A549 (cell line): ENCODE data around the gene LDLRAP1. TPM values are rescaled to one million over a fixed set of nuclear protein-coding genes. Genes with fewer than 3 reads are reported as not detected.

Experiments
- ATAC-seq, 2 experiments: fragments of 200-7000 bp in 1 of 2; fragments of >200 bp in 1 of 2; cut with Nextera tagmentation in 1 of 2; cut with Tn5 transposase in 1 of 2; 3 replicates each; pipeline versions ENCODE4 v1.8.0 to v1.9.1; 2018 to 2020; ENCODE audit warnings: mild to moderate bottlenecking in 1 of 2, moderate library complexity in 1 of 2
- CTCF ChIA-PET: fragments of 300-600 bp; sonication (Branson Sonifier 250); formaldehyde crosslinking; extraction: SDS; loops from one replicate; lab custom pipeline; 2021; ENCODE audit warnings: antibody characterized with exemption, inconsistent platforms; lab: Yijun Ruan, JAX
- POLR2A ChIA-PET: fragments of 350-600 bp; formaldehyde crosslinking; extraction: SDS; loops from one replicate; lab custom pipeline; 2021; ENCODE audit warnings: antibody characterized with exemption, inconsistent platforms; lab: Yijun Ruan, JAX
- DNase-seq, 2 experiments: peaks; one replicate each; pipeline versions ENCODE4 v3.0.0 to v3.0.0-alpha.2; 2011 to 2016; ENCODE audit warnings: low read depth in 1 of 2, low spot score in 1 of 2
- FAIRE-seq: peaks from 2 replicates; lab custom pipeline; 2011; peaks lifted over from hg19 to GRCh38; lab: Jason Lieb, UNC
- H3K27ac ChIP-seq, 2 experiments: fragments of >200 bp; sonication (Bioruptor Twin); formaldehyde crosslinking; 3 replicates each; pipeline ENCODE4 v1.5.1; 2016 to 2017
- H3K4me1 ChIP-seq: fragments of >200 bp; sonication (Bioruptor Twin); formaldehyde crosslinking; 3 replicates; pipeline ENCODE4 v1.6.1; 2016
- H3K4me2 ChIP-seq: fragments of >200 bp; sonication (Bioruptor Twin); formaldehyde crosslinking; 3 replicates; pipeline ENCODE4 v1.6.1; 2016
- H3K4me3 ChIP-seq: fragments of >200 bp; sonication (Bioruptor Twin); formaldehyde crosslinking; 3 replicates; pipeline ENCODE4 v1.5.1; 2016
- H3K9me3 ChIP-seq: fragments of >200 bp; sonication (Bioruptor Twin); formaldehyde crosslinking; 3 replicates; pipeline ENCODE4 v1.6.1; 2016
- CBX2 ChIP-seq: fragments of 200-600 bp; sonication (generic); IDR thresholded peaks from 2 replicates; pipeline ENCODE4 v1.6.1; 2016; ENCODE audit warnings: low read depth, mild to moderate bottlenecking, borderline replicate concordance
- CBX8 ChIP-seq: fragments of 200-600 bp; sonication (generic); IDR thresholded peaks from 2 replicates; pipeline ENCODE4 v1.6.1; 2016
- CHD2 ChIP-seq: fragments of 150-350 bp; IDR thresholded peaks from 2 replicates; pipeline ENCODE4 v1.6.1; 2014; ENCODE audit warnings: low read length; ENCODE audit not compliant: partially characterized antibody
- CHD4 ChIP-seq: fragments of 200-600 bp; sonication (generic); IDR thresholded peaks from 2 replicates; pipeline ENCODE4 v1.6.1; 2016; ENCODE audit warnings: antibody characterized with exemption, mild to moderate bottlenecking, borderline replicate concordance
- EP300 ChIP-seq, 2 experiments: fragments of >200 bp; sonication (Bioruptor Twin); formaldehyde crosslinking; IDR thresholded peaks; 2 replicates in 1 of 2; 3 replicates in 1 of 2; pipeline ENCODE4 v1.6.1; 2016 to 2017
- FOSL2 ChIP-seq, 2 experiments: fragments of 450-650 bp in 1 of 2; fragments of >200 bp in 1 of 2; sonication (Bioruptor Twin) in 1 of 2; formaldehyde crosslinking; IDR thresholded peaks; 2 replicates each; pipeline versions ENCODE4 v1.5.0 to v1.6.1; 2016 to 2020; ENCODE audit warnings: mild to moderate bottlenecking in 1 of 2, moderate library complexity in 1 of 2
- FOXS1 ChIP-seq: fragments of 250-450 bp; sonication (Bioruptor Pico); IDR thresholded peaks from 2 replicates; pipeline ENCODE4 v1.5.0; 2020; ENCODE audit warnings: mild to moderate bottlenecking, moderate library complexity
- HDAC2 ChIP-seq: fragments of 200-600 bp; sonication (generic); IDR thresholded peaks from 2 replicates; pipeline ENCODE4 v1.6.1; 2016
- HOXA7 ChIP-seq: fragments of 250-450 bp; sonication (Bioruptor Pico); IDR thresholded peaks from 2 replicates; pipeline ENCODE4 v1.5.0; 2020; ENCODE audit warnings: mild to moderate bottlenecking, moderate library complexity
- NR3C1 ChIP-seq: fragments of >200 bp; sonication (Bioruptor Twin); formaldehyde crosslinking; IDR thresholded peaks from 3 replicates; pipeline ENCODE4 v1.6.1; 2017
- PHF8 ChIP-seq: fragments of 200-600 bp; sonication (generic); IDR thresholded peaks from 2 replicates; pipeline ENCODE4 v1.6.1; 2016; ENCODE audit warnings: low read depth, mild to moderate bottlenecking, antibody characterized with exemption, moderate library complexity, borderline replicate concordance
- POLR2A ChIP-seq: IDR thresholded peaks from 2 replicates; pipeline ENCODE4 v1.6.1; 2012; ENCODE audit warnings: mild to moderate bottlenecking, low read length
- RAD21 ChIP-seq, 2 experiments: fragments of >200 bp in 1 of 2; sonication (Bioruptor Twin) in 1 of 2; formaldehyde crosslinking in 1 of 2; IDR thresholded peaks in 1 of 2; conservative IDR thresholded peaks in 1 of 2; 2 replicates in 1 of 2; 3 replicates in 1 of 2; pipeline ENCODE4 v1.6.1; 2012 to 2018; ENCODE audit warnings: inconsistent platforms in 1 of 2
- SMC3 ChIP-seq: fragments of >200 bp; sonication (Bioruptor Twin); formaldehyde crosslinking; IDR thresholded peaks from 3 replicates; pipeline ENCODE4 v1.6.1; 2018; ENCODE audit warnings: inconsistent platforms
- SREBF2 ChIP-seq: fragments of 450-650 bp; IDR thresholded peaks from 2 replicates; pipeline ENCODE4 v1.6.1; 2014; ENCODE audit warnings: mild to moderate bottlenecking, moderate library complexity
- TFCP2L1 ChIP-seq: fragments of 250-450 bp; sonication (Bioruptor Pico); IDR thresholded peaks from 2 replicates; pipeline ENCODE4 v1.5.0; 2021; ENCODE audit warnings: mild to moderate bottlenecking
- TP53 ChIP-seq: fragments of 250-450 bp; sonication (Bioruptor Pico); IDR thresholded peaks from 2 replicates; pipeline ENCODE4 v1.5.0; 2021; ENCODE audit warnings: mild to moderate bottlenecking, moderate library complexity
- ZC3H11A ChIP-seq: fragments of 450-650 bp; IDR thresholded peaks from 2 replicates; pipeline ENCODE4 v1.6.1; 2014; ENCODE audit warnings: antibody characterized with exemption, mild to moderate bottlenecking
- ZNF302 ChIP-seq: fragments of 250-450 bp; sonication (Bioruptor Pico); IDR thresholded peaks from 2 replicates; pipeline ENCODE4 v1.9.0; 2021; ENCODE audit warnings: inconsistent platforms, mild to moderate bottlenecking, moderate library complexity
- WGBS: methylation state at CpG from one replicate; pipeline ENCODE4 v1.1.6; 2017; ENCODE audit errors: missing lambda C conversion rate; 5-methylcytosine and 5-hydroxymethylcytosine counted together
- polyA plus RNA-seq, 4 experiments: library from polyadenylated mRNA; depleted of rRNA in 3 of 4; stranded (reverse); fragments of >200 nt; fragmentation: RNase III in 1 of 4; extraction: RNeasy Plus Mini Kit Qiagen cat#74134 plus additional on column Dnase treatment in 1 of 4; gene quantifications; 2 replicates in 3 of 4; 3 replicates in 1 of 4; pipeline ENCODE4 v1.2.3, GENCODE V29; 2011 to 2017
- TF ChIP-seq, protein P1 (sequence below): fragments of >200 bp; sonication (Bioruptor Twin); formaldehyde crosslinking; IDR thresholded peaks from 3 replicates; pipeline ENCODE4 v1.6.1; 2016
- TF ChIP-seq, protein P2 (sequence below): fragments of 250-450 bp; sonication (Bioruptor Pico); IDR thresholded peaks from 2 replicates; pipeline ENCODE4 v1.5.0; 2020; ENCODE audit warnings: low read depth, mild to moderate bottlenecking, moderate library complexity
- TF ChIP-seq, protein P3 (sequence below): IDR thresholded peaks from 2 replicates; pipeline ENCODE4 v1.6.1; 2012
- TF ChIP-seq, protein P4 (sequence below): fragments of >200 bp; sonication (Bioruptor Twin); formaldehyde crosslinking; IDR thresholded peaks from 3 replicates; pipeline ENCODE4 v1.5.1; 2016
- TF ChIP-seq, protein P5 (sequence below): IDR thresholded peaks from 2 replicates; pipeline ENCODE4 v1.6.1; 2012; ENCODE audit warnings: low read depth, borderline replicate concordance

LDLRAP1 gene
- polyA plus RNA-seq, 2 of the 4 experiments (the other 2 are of a cell fraction), result 7.9 to 10.1 TPM

DNA sequence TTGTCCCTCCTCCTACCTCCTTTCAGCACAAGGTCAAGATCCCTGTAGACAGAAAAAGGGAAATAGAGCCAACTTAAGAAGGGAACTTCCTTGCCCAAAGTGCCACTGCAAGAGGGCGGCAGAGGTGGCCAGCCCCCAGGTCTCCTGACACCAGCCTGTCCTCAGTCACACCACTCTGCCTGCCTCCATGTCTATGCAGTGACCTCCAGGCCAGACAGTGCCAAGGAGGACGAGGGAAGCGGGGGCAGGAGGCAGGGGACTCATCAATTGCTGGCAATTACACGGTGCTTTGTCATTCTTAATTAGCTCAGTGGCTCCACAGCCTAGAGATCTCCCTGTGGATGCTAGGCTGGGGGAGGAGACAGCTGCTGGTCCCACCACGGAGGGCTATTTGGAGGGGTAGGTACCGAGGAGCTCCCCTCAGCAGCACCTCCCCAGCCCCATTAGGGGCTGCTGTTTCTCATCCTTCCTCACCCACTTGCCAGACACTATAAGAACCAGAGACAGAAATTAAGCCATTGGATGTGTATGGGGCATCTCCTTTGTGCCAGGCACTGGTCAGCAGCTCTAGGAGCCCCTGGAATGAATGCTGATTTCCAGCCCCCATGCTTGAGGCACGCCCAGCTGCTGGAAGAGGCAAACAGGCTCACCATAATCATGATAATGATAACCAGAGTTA lies 6.1 kb upstream of the LDLRAP1 start (continued):
- TF ChIP-seq TFCP2L1 (CRISPR knock-in tag), result no peak
- TF ChIP-seq, protein P1, sequence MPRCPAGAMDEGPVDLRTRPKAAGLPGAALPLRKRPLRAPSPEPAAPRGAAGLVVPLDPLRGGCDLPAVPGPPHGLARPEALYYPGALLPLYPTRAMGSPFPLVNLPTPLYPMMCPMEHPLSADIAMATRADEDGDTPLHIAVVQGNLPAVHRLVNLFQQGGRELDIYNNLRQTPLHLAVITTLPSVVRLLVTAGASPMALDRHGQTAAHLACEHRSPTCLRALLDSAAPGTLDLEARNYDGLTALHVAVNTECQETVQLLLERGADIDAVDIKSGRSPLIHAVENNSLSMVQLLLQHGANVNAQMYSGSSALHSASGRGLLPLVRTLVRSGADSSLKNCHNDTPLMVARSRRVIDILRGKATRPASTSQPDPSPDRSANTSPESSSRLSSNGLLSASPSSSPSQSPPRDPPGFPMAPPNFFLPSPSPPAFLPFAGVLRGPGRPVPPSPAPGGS, result no peak
- TF ChIP-seq FOXS1 (CRISPR knock-in tag), result no peak
- TF ChIP-seq HDAC2, result no peak
- TF ChIP-seq, all 56 proteins: peak for 0

DNA sequence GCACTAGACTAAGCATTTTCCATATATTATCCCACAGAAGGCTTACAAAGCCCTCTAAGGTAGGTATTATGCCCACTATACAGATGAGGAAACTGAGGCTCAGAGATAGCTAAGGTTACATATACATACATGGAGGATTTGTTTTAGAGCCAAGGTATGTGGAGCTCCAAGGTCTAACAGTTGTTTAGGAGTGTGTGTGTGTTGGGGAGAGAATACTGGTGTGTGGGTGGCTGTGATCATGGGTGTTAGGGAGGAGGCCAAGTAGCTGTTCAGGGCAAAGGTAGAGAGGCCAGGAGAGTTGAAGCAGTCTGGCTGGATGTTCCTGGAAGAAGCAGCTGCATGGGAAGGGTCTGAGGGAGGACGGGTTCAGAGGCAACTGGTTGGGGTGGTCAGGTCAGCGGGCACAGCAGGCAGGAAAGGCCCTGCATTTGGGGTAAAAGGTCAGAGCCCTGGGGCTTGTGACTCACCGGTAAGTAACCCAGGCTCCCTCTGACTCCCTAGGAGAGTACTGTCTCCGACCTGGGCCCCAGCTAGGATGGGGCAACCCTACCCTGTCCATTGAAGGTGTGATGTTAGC lies 5.1 kb upstream of the LDLRAP1 start:
- FAIRE-seq, result no peak
- H3K9me3 ChIP-seq, result no peaks in the 10 kb centered on the region
- peak overlapping the region in 1 of 2 experiments; percentile 64; a peak in 2 of 6 replicates for H3K27ac ChIP-seq
- peaks cover 10% of the 10 kb centered on the region for H3K4me1 ChIP-seq
- peak overlapping the region; percentile 43; the same call in 2 of the 3 replicates for H3K4me2 ChIP-seq
- ChIA-PET POLR2A (no interaction called here), CTCF (interaction anchor here (0.8 to 4.6 kb wide), 3 partner anchors 18 to 52 kb away, joined by 3 to 20 read pairs (median 6); no protein-coding TSS in a partner anchor)
- no peak overlapping the region for H3K4me3 ChIP-seq
- DNase-seq, result peak; percentile 32 to 45
- TF ChIP-seq FOSL2 (IDR thresholded peaks at IDR 0.05) (no peak), FOSL2 (CRISPR knock-in tag; IDR thresholded peaks at IDR 0.05) (peak; percentile 44), SREBF2 (no peak), ZNF302 (CRISPR knock-in tag) (no peak), NR3C1 (no peak)
- TF ChIP-seq, protein P2, sequence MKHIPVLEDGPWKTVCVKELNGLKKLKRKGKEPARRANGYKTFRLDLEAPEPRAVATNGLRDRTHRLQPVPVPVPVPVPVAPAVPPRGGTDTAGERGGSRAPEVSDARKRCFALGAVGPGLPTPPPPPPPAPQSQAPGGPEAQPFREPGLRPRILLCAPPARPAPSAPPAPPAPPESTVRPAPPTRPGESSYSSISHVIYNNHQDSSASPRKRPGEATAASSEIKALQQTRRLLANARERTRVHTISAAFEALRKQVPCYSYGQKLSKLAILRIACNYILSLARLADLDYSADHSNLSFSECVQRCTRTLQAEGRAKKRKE, result no peak
- peak; percentile 41 to 73; a peak in 3 of 6 replicates for ATAC-seq
- 3% methylated on average over 4 of the region's 4 CpGs for WGBS

DNA sequence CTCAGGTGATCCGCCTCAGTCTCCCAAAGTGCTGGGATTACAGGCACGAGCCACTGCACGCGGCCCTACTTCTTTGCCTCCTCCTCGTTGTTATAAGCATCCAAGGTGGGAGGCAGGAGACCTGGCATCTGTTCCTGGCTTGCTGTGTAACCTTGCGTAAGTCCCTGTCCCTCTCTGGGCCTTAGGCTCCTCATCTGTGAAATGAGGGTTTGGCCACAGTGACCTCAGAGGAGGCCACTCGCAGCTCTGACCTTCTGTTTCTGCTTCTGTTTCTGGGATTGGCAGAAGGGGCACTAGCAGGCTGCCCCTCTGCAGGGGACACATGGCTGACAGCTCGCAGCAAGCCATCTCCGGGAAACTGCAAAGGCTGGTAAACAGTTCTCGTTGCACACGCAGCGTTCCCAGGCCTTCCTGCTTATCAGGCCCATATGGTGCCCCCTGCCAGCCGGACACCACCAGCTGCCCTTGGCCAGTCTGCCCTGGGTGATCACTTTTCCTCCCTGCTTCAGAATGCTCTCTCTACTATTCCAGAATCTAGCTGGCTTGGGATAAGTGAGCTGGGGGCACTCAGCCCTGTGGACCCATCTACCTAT lies 2.6 kb upstream of the LDLRAP1 start:
- Histone ChIP-seq H3K9me3 (no peaks in the 10 kb centered on the region), H3K27ac (0 out of 6 replicates have a peak overlapping the region, but pooled peaks of 1 of the 2 experiments have one; percentile 3), H3K4me3 (no peak overlapping the region), H3K4me2 (no peak overlapping the region), H3K4me1 (peaks cover 19% of the 10 kb centered on the region)
- 92% methylated on average over 13 of the region's 13 CpGs for WGBS
- no peak for FAIRE-seq
- ChIA-PET POLR2A (no interaction called here), CTCF (interaction anchor here (1.3 to 4.6 kb wide), 2 partner anchors 20 to 247 kb away, joined by 4 to 20 read pairs; no protein-coding TSS in a partner anchor)
- TF ChIP-seq ZC3H11A (no peak), EP300 (IDR thresholded peaks at IDR 0.05) (no peak), SMC3 (no peak), POLR2A (no peak), PHF8 (no peak), CBX2 (no peak), NR3C1 (no peak), CHD2 (no peak), RAD21 (conservative IDR thresholded peaks at IDR 0.05 in 1 of 2, IDR thresholded peaks at IDR 0.05 in 1 of 2) (no peak), HOXA7 (no peak), CHD4 (no peak), TP53 (no peak), CBX8 (no peak)
- TF ChIP-seq, protein P3, sequence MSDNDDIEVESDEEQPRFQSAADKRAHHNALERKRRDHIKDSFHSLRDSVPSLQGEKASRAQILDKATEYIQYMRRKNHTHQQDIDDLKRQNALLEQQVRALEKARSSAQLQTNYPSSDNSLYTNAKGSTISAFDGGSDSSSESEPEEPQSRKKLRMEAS, result no peak
- TF ChIP-seq, protein P4, sequence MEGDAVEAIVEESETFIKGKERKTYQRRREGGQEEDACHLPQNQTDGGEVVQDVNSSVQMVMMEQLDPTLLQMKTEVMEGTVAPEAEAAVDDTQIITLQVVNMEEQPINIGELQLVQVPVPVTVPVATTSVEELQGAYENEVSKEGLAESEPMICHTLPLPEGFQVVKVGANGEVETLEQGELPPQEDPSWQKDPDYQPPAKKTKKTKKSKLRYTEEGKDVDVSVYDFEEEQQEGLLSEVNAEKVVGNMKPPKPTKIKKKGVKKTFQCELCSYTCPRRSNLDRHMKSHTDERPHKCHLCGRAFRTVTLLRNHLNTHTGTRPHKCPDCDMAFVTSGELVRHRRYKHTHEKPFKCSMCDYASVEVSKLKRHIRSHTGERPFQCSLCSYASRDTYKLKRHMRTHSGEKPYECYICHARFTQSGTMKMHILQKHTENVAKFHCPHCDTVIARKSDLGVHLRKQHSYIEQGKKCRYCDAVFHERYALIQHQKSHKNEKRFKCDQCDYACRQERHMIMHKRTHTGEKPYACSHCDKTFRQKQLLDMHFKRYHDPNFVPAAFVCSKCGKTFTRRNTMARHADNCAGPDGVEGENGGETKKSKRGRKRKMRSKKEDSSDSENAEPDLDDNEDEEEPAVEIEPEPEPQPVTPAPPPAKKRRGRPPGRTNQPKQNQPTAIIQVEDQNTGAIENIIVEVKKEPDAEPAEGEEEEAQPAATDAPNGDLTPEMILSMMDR, result no peak
- TF ChIP-seq, protein P5, sequence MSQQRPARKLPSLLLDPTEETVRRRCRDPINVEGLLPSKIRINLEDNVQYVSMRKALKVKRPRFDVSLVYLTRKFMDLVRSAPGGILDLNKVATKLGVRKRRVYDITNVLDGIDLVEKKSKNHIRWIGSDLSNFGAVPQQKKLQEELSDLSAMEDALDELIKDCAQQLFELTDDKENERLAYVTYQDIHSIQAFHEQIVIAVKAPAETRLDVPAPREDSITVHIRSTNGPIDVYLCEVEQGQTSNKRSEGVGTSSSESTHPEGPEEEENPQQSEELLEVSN, result no peak
- no peak for DNase-seq
- ATAC-seq, result no peak
